Keratinocyte (primary cell): ENCODE data around the gene PCDH9. TPM values are rescaled to one million over a fixed set of nuclear protein-coding genes. Genes with fewer than 3 reads are reported as not detected.
A peak's percentile ranks its signal among the peaks of the same experiment; 100 is the strongest.

Experiments used
- DNase-seq: peaks from one replicate; pipeline ENCODE4 v3.0.0-alpha.2; 2011; ENCODE audit warnings: low read depth, missing footprints, low spot score
- FAIRE-seq: peaks from 2 replicates; lab custom pipeline; 2011; peaks lifted over from hg19 to GRCh38; lab: Jason Lieb, UNC
- H2AFZ ChIP-seq: 2 replicates; pipeline ENCODE4 v1.6.0; 2012; ENCODE audit warnings: low read length, control low read depth, inconsistent platforms; ENCODE audit not compliant: control insufficient read depth
- H3K27ac ChIP-seq: 2 replicates; pipeline ENCODE4 v1.5.1; 2011; ENCODE audit warnings: low read length; ENCODE audit not compliant: control insufficient read depth, insufficient read depth
- H3K27me3 ChIP-seq: 3 replicates; pipeline ENCODE4 v1.6.0; 2011; ENCODE audit warnings: low read length; ENCODE audit not compliant: control insufficient read depth, insufficient read depth; ENCODE audit errors: extremely low read depth
- H3K36me3 ChIP-seq, 2 experiments: 2 replicates in 1 of 2; 3 replicates in 1 of 2; pipeline ENCODE4 v1.5.1; 2011; ENCODE audit warnings: low read length in 2 of 2, mild to moderate bottlenecking in 1 of 2; ENCODE audit not compliant: control insufficient read depth in 2 of 2, insufficient read depth in 2 of 2; ENCODE audit errors: extremely low read depth in 1 of 2
- H3K4me1 ChIP-seq: 3 replicates; pipeline ENCODE4 v1.5.1; 2011; ENCODE audit warnings: low read length; ENCODE audit not compliant: control insufficient read depth, insufficient read depth; ENCODE audit errors: extremely low read depth
- H3K4me2 ChIP-seq: 3 replicates; pipeline ENCODE4 v1.6.0; 2011; ENCODE audit warnings: low read depth, low read length; ENCODE audit not compliant: control insufficient read depth, insufficient read depth; ENCODE audit errors: extremely low read depth
- H3K4me3 ChIP-seq, 3 experiments: fragments of 200-600 bp in 1 of 3; sonication (generic) in 1 of 3; 2 replicates in 2 of 3; 3 replicates in 1 of 3; pipeline ENCODE4 v1.5.1; 2011 to 2016; ENCODE audit warnings: low read length in 3 of 3, mild to moderate bottlenecking in 3 of 3, control low read depth in 2 of 3, inconsistent platforms in 1 of 3, low read depth in 1 of 3, mixed read lengths in 1 of 3, mixed run types in 1 of 3, moderate library complexity in 1 of 3; ENCODE audit not compliant: control insufficient read depth in 2 of 3, insufficient read depth in 2 of 3; ENCODE audit errors: extremely low read depth in 1 of 3
- H3K79me2 ChIP-seq: 2 replicates; pipeline ENCODE4 v1.6.0; 2012; ENCODE audit warnings: low read length; ENCODE audit not compliant: control insufficient read depth, insufficient read depth
- H3K9ac ChIP-seq: 3 replicates; pipeline ENCODE4 v1.6.0; 2011; ENCODE audit warnings: low read length; ENCODE audit not compliant: control insufficient read depth, insufficient read depth; ENCODE audit errors: extremely low read depth
- H3K9me1 ChIP-seq: 3 replicates; pipeline ENCODE4 v1.6.0; 2011; ENCODE audit warnings: low read length; ENCODE audit not compliant: control insufficient read depth, insufficient read depth; ENCODE audit errors: extremely low read depth
- H3K9me3 ChIP-seq: 2 replicates; pipeline ENCODE4 v1.5.1; 2012; ENCODE audit warnings: low read depth, low read length; ENCODE audit not compliant: control insufficient read depth
- H4K20me1 ChIP-seq: 3 replicates; pipeline ENCODE4 v1.6.0; 2011; ENCODE audit warnings: low read length; ENCODE audit not compliant: control insufficient read depth, insufficient read depth; ENCODE audit errors: extremely low read depth
- EZH2 ChIP-seq: IDR thresholded peaks from one replicate; pipeline ENCODE4 v1.6.1; 2012; ENCODE audit warnings: inconsistent platforms, mild to moderate bottlenecking, low read length, moderate library complexity
- dilution Hi-C: fragments of 300-500 bp; cut with MboI; formaldehyde crosslinking; loops from one replicate; pipeline ENCODE4 v1.7.0; 2020; ENCODE audit warnings: low sequenced_read_pairs; ENCODE audit not compliant: extremely low pct_ligation_motif_present
- polyA plus RNA-seq, 5 experiments: library from polyadenylated mRNA; depleted of rRNA in 3 of 5; stranded (reverse) in 3 of 5; stranded (forward) in 1 of 5; unstranded in 1 of 5; fragments of >200 nt; gene quantifications; 1 replicate in 1 of 5; 2 replicates in 3 of 5; 3 replicates in 1 of 5; pipeline versions ENCODE4 v1.2.1 to v1.2.3, GENCODE V29; 2011 to 2012; ENCODE audit warnings: missing spikeins in 2 of 5, low read depth in 1 of 5, low replicate concordance in 1 of 5
- TF ChIP-seq, protein P1 (sequence below), 3 experiments: IDR thresholded peaks in 1 of 3; conservative IDR thresholded peaks in 1 of 3; optimal IDR thresholded peaks in 1 of 3; 2 replicates in 2 of 3; 3 replicates in 1 of 3; pipeline versions ENCODE3 to v1.5.1; 2011; ENCODE audit warnings: low read length in 3 of 3, mild to moderate bottlenecking in 3 of 3, moderate library complexity in 2 of 3, control low read depth in 1 of 3, inconsistent platforms in 1 of 3; ENCODE audit not compliant: insufficient read depth in 2 of 3; ENCODE audit errors: extremely low read depth in 1 of 3

The PCDH9 gene
- polyA plus RNA-seq, 1 donor (not counting 4 experiments of a cell fraction or from before 2014, with no cell fraction given): 0.21 TPM

DNA sequence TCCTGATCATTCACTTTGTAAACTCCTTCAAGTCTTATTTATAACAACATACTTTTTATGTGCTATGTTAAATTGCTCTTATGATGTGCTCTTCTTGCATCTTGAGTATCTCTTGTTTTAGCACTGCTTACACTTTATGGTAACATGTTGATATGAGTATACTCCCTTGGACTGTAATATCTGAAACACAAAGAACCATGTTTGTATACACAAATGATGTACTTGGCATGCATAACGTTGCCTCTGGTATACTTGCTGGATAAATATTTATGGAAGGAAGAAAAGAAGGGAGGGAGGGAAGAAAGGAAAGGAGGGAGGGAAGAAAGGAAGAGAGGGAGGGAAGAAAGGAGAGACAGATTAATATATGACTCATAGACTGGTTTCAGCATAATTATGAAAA is 333.2 kb downstream of the PCDH9 start:
- Histone ChIP-seq H3K27ac (no peak overlapping the region), H3K9ac (no peak overlapping the region), H3K9me1 (no peaks in the 10 kb centered on the region), H3K79me2 (no peaks in the 10 kb centered on the region), H3K27me3 (no peaks in the 10 kb centered on the region), H4K20me1 (no peaks in the 10 kb centered on the region), H2AFZ (peak overlapping the region; percentile 35), H3K4me1 (no peaks in the 10 kb centered on the region), H3K9me3 (no peaks in the 10 kb centered on the region), H3K4me2 (no peak overlapping the region), H3K36me3 (no peaks in the 10 kb centered on the region), H3K4me3 (no peak overlapping the region)
- FAIRE-seq: no peak
- TF ChIP-seq, protein P1, sequence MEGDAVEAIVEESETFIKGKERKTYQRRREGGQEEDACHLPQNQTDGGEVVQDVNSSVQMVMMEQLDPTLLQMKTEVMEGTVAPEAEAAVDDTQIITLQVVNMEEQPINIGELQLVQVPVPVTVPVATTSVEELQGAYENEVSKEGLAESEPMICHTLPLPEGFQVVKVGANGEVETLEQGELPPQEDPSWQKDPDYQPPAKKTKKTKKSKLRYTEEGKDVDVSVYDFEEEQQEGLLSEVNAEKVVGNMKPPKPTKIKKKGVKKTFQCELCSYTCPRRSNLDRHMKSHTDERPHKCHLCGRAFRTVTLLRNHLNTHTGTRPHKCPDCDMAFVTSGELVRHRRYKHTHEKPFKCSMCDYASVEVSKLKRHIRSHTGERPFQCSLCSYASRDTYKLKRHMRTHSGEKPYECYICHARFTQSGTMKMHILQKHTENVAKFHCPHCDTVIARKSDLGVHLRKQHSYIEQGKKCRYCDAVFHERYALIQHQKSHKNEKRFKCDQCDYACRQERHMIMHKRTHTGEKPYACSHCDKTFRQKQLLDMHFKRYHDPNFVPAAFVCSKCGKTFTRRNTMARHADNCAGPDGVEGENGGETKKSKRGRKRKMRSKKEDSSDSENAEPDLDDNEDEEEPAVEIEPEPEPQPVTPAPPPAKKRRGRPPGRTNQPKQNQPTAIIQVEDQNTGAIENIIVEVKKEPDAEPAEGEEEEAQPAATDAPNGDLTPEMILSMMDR (optimal IDR thresholded peaks at IDR 0.05 in 1 of 3, IDR thresholded peaks at IDR 0.05 in 1 of 3, conservative IDR thresholded peaks at IDR 0.05 in 1 of 3; ENCODE audit: extremely low read depth in 1 of 3, insufficient read depth in 2 of 3, low read length in 3 of 3): no peak
- no peak for TF ChIP-seq EZH2
- dilution Hi-C loops: no loop called here
- no peak for DNase-seq

DNA sequence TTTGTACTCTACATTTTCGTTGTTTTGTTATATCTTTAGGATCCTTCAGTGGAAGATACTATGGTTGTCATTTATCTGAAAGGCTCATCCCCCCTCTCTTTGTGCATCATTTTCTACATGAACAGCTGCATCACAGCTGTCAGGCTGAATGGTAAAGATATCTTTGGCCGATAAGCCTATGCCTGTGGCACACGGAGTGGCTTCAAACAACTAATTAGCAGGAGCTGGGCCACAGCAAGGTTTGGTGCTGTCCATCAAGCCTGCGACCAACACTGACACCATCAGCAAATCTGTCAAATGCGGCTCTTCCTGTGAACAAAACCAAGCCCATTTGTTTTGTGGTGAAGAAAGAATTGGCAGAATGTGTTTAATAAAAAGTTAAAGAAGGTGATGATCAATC is 334.4 kb downstream of the PCDH9 start:
- Histone ChIP-seq H3K27ac (no peak overlapping the region), H3K9me1 (no peaks in the 10 kb centered on the region), H3K79me2 (no peaks in the 10 kb centered on the region), H3K4me1 (no peaks in the 10 kb centered on the region), H4K20me1 (no peaks in the 10 kb centered on the region), H2AFZ (peak overlapping the region; percentile 38), H3K9ac (no peak overlapping the region), H3K36me3 (no peaks in the 10 kb centered on the region), H3K9me3 (no peaks in the 10 kb centered on the region), H3K4me3 (no peak overlapping the region), H3K4me2 (no peak overlapping the region), H3K27me3 (no peaks in the 10 kb centered on the region)
- dilution Hi-C loops: no loop called here
- DNase-seq (no peak), FAIRE-seq (no peak)
- TF ChIP-seq EZH2: no peak
- TF ChIP-seq, protein P1 (optimal IDR thresholded peaks at IDR 0.05 in 1 of 3, IDR thresholded peaks at IDR 0.05 in 1 of 3, conservative IDR thresholded peaks at IDR 0.05 in 1 of 3; ENCODE audit: extremely low read depth in 1 of 3, insufficient read depth in 2 of 3, low read length in 3 of 3): no peak
